ENCODE results near the gene MYT1.

Gene MYT1

DNA sequence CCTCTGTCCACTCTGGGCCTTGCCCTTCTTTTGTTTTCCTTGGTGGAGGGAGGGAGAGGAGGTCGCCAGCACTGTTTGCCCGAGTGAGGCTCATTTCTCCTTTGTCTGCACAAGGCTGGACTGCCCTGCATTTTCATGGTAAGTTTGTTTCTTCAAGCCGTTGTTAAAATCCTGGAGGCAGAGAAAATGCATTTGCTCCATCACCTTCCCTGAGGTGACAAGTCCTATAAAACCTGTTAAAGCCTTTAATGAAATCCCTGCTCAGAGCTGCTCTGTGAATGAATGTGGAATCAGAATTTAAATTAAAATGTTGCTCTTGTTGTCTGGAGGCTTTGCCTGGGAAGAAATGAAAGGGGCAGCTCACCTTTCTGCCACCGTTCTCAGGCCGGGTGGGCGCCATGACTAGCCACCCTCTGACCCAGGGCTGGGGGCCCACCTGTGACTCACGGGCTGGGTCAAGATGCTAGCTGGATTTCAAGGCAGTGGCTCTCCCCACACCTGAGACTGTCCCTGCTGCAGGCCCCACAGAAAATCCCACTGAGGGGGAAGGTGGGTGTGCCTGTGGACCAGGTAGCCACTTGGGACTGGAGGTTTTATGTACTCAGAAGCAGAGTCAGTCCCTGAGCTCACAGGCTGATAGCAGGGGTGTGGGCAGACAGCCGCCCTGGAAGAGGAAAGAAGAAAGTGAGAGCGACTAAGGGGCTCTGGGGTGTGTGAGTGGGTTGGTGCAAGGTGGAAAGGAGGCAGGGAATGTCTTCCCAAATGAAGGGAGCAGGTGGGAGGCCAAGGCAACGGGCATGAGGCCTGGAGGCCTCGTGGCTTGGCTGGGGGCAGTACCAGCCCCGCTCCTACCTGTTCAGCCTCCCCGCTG lies 24.0 kb upstream of the MYT1 start:
- DNase-seq: no peak

DNA sequence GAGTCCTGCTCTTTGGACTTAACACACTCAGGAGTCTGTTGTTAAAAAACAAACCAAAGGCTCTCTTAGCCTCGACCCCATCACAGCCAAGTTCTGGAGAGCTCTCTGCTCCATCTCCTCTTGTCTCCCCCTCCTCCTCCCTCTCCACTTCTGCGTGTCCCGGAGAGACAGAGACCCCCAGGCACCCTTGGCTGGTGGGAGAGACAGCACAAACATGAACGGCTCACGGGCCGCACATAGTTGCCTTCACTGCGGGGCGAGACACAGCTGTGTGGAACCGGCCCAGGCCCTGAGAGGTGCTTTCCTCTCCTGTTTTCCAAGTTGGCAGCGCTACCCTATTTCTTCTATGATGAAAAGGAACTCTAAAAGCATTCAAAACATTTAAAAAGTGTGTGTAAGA lies 23.3 kb upstream of the MYT1 start:
- DNase-seq: no peak

DNA sequence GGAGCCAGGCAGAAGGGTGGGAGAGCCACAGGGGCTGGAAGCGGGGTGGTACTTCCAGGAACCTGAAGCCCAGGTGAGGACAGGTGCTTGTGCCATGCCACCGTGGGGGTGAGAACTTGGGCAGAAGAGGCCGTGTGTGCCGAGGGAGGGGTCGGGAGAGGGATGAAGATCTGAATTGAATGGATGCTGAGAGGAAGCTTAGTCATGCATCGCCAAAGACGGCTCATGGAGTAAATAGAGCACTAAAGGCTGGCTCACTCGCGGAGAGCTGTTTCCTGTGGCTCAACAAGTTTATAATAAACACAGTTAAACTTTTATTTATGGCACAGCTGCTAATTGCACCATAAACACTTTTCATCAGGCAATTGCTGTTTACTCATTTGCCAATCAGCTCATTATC lies 21.7 kb upstream of the MYT1 start:
- no peak for DNase-seq

DNA sequence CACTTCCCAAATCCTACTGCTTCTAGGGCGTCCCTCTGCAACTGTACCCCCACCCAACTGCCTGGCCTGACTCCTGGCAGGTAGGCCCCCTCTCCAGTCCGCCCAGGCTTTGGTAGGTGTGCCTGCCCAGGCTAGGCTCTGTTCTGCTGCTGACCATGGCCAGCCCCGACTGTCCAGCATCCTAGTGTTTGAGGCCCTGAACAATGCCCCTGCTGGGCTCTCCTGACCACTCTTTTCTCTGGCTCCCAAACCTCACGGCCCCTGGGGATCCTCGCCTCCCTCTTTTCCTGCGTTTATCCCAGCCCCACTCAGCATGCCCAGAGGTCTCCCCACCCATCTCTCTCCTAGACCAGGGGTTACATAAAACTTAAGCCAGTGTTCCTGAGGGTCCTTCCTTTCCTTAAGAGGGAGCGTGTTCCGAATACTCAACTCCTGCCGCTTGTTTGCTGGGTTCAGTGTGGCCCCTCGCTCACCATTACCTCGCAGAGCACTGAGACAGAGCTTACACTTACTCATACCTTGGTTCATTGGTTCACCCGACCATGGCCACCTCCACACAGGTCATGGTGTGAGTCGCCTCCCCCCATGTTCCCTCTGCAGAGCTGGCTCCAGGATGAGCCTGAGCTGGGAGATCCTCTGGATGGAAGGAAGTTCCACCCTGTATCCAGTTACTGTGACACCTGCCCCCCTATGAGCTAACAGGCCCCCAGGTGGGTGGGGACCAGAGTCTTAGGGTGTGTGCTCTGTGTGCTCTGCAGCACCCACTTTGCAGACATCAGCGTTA lies 21.0 kb upstream of the MYT1 start:
- no peak for DNase-seq

- no peak for DNase-seq
Measured at GRCh38 chr20:64144144-64144912, 19.9 kb upstream of the MYT1 start.

GRCh38 chr20:64145458-64146300 lies 18.6 kb upstream of the MYT1 start:
- no peak for DNase-seq

DNA sequence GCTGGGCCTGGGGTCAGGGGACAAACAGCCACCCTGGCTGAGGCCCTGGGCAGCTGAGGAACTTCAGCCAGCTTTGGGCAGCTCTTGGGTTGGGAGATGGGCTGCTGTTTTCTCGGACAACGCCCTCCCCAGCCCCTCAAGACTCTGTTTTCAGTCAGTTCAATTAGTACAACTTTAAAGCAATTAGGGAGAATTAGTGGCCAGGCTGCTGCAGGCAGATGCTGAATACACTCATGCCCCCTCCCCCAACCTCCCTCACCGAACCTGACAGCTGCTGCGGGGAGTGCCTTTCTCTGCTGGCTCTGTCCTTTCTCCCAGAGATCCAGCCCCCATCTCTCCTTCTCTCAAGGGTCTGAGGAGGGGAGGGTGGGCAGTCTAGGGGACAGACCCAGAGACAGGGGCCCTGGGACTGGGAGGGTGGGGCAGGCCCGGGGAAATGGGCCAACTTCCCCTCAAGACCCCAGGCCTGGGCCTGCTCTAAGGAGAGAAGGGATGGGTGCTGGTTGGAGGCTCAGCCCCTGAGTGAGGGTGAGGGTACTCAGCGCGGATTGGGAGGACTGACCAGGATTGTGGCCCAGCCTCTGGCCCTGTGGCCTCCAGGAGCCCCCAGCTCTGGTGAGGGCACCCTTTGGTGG lies 17.8 kb upstream of the MYT1 start:
- DNase-seq: no peak

DNA sequence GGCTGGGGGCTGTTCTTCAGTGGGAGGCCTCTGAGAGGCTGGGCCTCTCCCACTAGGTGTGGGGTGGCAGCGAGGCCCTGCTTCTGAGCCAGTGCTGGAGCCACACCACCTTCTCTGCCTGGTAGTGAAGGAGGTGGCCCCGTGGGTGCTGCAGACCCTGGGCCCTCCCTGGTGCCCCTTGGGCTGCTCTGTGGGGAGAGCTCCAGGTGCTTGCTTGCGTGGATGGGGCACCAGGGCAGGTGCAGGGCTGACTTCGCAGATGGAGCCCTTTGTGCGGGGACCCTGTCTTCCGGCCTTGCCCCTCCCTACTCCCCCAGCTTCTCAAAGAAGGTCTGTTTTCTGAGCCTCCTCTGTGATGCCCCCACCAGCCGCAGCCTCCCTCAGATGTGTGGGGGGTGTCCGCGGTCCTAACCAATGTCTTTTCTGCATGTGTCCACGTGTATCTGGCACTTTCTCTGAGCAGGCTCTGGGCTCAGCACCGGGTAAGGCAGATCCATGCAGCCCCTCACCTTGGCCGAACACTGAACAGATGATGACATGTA lies 17.2 kb upstream of the MYT1 start:
- DNase-seq: no peak

GRCh38 chr20:64148581-64148980 lies 15.7 kb upstream of the MYT1 start:
- no peak for DNase-seq

DNA sequence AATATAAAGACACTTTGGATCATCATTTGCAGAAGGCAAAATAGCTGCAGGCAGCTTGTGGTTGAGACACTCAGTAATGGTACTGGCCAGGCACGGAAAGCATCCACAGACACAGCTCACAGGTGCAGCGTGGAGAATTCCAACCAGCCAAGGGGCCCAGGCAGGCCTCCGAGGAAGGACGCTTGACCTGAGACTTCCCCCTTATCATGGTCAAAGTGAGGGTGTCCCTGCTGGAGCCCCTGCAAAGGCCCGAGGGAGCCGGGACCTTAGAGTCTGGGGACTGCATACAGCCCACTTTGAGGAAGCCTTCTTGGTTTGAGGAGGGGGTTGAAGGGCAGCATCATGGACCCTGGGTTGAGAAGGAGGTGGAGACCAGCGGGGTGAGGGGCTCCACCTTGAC lies 15.1 kb upstream of the MYT1 start:
- DNase-seq: no peak

DNA sequence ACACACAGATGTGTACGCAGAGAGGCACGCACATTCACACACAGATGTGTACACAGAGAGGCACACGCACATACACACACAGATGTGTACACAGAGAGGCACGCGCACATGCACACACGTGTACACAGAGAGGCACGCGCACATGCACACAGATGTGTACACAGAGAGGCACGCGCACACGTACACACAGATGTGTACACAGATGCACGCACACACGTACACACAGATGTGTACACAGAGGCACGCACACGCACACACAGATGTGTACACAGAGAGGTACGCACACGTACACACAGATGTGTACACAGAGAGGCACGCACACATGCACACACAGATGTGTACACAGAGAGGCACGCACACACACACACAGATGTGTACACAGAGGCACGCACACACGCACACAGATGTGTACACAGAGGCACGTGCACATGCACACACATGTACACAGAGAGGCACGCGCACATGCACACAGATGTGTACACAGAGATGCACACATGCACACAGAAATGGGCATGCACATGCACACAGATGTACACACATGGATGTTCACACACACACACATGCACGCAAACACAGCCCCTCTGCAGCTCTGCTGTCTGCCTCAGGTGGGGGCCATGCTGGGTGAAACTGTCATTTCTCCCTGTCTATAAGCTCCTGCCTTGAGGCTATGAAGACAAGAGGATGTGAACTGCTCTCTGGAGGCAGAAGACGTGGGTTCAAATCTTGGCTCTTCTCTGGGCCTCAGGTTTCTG lies 14.3 kb upstream of the MYT1 start:
- DNase-seq: no peak

- DNase-seq: no peak
Measured at GRCh38 chr20:64150756-64151632, 13.3 kb upstream of the MYT1 start.

GRCh38 chr20:64151633-64152530 lies 12.4 kb upstream of the MYT1 start:
- DNase-seq: no peak

GRCh38 chr20:64152906-64153305 lies 11.3 kb upstream of the MYT1 start:
- no peak for DNase-seq

- DNase-seq: no peak
Measured at GRCh38 chr20:64153410-64153809, 10.8 kb upstream of the MYT1 start.

- DNase-seq: no peak
Measured at GRCh38 chr20:64153861-64154589, 10.2 kb upstream of the MYT1 start.

GRCh38 chr20:64154590-64155257 lies 9.5 kb upstream of the MYT1 start:
- no peak for DNase-seq

Data from femur (tissue), 1 donor.